COLO829 (cell line): ENCODE measurements around the gene CAMKK2.
"Not testable (repeated sequence)": the region's sequence is repeated elsewhere in the genome, so short reads cannot be mapped to it uniquely, and the experiment has no call there.

ENCODE experiments used
- DNase-seq: peaks from one replicate; pipeline ENCODE4 v3.0.0; 2012; ENCODE audit warnings: low spot score

CAMKK2 gene

DNA sequence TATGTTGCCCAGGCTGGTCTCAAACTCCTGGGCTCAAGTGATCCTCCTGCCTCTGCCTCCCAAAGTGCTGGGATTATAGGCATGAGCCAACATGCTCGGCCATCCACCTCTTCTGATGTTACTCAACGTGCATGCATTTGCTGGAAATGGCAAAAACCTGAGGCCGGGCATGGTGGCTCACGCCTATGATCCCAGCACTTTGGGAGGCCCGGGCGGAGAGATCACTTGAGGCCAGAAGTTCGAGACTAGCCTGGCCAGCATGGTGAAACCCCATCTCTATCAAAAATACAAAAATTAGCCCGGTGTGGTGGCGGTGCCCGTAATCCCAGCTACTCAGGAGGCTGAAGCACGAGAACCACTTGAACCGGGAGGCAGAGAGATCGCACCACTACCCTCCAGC, 1.9 kb upstream of the CAMKK2 start:
- DNase-seq = not testable (repeated sequence)

DNA sequence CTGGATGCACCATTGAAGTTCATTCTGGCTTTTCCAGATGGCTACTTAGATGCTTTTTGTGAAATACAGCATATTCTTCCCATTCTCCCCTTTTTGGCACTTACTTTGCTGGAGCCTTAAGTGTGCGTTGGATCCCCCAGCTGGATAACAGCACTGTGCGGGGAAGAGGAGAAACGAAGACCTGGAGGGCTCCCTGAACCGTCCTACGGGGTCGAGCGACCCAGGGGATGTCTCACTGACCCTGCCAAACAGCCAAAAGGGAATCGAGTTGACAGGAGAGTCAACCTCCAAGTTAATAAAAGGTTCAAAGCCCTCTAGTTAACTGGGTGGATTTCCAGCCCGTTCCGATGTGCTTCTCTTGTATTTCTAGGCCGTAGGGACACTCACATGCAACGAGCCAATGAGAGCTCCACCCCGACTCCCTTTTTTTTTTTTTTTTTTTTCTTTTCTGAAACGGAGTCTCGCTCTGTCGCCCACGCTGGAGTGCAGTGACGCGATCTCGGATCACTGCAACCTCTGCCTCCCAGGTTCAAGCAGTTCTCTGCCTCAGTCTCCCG, 1.0 kb upstream of the CAMKK2 start:
- DNase-seq = peak; percentile 37

DNA sequence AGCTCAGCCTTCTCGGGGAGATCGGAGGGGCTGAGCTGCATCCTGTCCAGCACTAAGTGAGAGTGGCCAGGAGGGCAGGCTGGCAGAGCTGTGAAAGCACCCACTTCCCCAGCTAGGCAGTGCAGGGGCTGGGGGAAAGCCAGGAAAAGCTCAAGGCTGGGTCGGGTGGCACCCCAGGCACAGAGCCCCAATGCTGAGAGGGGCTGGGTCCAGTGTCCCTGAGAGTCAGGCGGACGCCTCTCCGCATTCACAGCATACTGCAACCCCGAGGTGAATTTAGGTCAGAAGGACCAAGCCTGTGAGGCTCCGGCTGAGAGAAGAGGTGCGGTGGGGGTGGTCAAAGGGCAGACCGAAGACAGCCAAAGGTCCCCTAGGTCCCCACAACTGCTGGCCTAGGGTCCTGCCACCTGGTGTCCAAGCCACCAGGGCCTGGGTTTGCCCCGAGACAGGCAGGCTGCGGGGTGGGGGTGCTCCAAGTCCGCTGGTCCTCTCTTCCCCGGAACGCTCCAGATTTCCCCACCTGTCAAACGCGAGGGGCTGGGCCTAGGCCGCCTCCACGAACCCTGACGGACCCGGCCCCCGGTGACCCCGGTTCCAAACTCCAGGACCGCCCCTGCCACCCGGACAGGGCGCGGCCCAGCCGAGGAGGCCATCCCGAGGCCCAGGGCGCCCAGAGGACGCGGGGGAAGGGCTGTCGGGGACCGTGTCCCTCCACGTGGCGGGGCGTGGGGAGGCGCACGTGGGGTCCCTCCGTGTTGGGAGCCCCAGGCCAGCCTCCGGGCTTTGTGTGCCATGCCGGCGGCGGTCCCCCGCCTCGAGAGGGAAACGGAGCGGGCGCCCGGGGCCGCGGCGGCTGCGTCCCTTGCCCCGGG, 527 bp downstream of the CAMKK2 start:
- DNase-seq = no peak

DNA sequence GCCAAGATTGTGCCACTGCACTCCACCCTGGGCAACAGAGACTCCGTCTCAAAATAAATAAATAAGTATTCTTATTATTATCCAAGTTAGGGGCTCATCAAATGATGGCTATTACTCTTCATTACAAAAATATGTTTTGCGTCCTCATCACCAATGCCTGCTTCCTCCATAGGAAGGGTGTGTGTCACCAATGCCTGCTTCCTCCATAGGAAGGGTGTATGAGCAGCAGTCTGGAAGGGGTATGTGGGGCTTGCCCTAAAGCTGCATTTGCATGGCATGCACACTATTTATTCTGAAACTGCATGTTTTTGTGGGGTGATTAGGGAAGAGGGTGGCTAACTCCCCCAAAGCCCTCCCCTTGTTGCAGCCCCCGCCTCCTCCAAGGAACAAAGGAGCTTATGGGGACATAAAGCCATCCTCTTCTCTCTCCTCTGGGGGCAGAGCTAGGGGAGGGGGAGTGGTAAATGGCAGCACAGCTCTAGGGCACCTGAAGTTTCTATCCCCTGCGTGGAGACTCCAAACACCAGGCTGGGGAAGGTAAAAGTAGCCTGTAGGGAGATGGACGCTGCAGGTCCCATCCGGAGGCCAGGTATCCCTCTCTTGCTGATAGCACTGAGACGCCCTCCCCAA, 1.3 kb downstream of the CAMKK2 start:
- no peak for DNase-seq

DNA sequence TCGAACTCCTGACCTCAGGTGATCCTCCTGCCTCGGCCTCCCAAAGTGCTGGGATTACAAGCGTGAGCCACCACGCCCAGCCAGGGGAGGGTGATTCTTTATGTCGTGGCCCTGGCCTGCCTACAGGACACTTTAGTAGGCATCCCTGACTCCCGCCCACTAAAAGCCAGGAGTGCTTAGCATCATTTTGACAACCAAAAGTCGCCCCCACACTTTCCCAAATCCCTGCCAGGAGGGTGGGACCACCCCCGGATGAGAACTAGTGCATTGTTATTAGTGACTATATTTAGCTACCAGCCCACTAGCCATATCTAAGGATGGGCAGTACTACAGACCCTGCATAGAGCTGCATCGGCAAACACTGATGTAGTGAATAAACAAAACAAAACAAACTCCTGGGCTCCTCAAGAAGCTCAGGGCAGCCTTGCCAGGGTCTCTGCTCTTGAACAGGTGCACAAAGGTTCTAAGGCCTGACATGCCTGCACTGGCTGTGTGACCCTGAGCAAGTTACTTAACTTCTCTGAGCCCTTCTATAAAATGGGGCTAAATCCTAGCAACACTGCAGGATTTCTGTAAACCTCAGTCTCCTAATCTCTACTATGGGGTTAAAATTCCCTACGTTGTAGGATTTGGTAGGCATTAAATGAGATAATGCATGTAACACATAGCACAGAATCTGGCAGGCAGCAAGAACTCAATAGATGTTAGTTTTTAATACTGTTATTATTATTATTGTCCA, 2.2 kb downstream of the CAMKK2 start:
- DNase-seq = no peak

DNA sequence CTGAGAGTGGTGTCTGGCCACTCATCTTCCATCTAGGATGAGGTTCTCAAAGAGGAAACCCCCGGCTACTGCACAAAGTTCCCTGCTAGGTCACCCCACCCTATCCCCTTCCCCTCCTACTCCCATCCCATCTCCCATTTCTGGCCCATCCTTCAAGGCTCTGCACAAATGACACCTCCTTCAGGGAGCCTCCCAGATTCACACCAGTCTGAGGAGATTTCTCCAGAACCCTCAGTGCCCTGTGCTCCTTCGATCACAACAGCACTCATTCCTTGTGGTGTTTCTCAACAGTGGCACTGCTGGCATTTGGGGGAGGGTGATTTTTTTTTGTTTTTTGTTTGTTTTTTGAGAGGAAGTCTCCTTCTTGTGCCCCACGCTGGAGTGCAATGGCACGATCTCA, 2.9 kb downstream of the CAMKK2 start:
- DNase-seq = no peak

DNA sequence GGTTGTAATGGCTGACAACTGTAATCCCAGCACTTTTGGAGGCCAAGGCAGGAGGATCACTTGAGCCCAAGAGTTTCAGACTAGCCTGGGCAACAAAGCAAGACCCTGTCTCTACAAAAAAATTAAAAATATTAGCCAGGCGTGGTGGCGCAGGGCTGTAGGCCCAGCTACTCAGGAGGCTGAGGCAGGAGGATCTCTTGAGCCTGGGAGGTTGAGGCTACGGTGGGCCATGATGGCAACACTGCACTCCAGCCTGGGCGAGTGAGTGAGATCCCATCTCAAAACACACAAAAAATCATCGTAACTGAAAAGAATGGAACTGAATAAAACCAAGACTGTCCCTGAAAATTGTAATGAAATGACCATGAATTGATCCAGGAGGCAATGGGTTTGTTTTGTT, 6.1 kb downstream of the CAMKK2 start:
- DNase-seq = no peak

DNA sequence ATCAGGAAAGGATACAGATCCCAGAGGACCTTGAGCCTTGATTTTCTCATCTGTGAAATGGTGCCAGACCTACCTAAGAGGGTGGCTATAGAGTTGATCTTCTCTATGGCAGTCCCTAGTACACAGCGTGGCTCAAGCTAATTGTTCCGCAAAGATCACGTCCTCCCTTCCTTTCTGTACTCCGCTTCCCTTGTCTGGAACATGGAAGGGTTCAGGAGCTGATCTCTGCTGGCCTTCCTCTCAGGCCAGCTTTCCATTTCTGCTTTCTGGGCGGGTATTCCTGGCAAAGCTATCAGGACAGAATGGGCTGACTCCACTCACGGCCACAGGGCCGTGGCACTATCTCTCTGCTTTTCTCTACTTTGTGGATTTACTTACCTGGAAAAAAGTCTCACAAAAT, 6.5 kb downstream of the CAMKK2 start:
- no peak for DNase-seq

DNA sequence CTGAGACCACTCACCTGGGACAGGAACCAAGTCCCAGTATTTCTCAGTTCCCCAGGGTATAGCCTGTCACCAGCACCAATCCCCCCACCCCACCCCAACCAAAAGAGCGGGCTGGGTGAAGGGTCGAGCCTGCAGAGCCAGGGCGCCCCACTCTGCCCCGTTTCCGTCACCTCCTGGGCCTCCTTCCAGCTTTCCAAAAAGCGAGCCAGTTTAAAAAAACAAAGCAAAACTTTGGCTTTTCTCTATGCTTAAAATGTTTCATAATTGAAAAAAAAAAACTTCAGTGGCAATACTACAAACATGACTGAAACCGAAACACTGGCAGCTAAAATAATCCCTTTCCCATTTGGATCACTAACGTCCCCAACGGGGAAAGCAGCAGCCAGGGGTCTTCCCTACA, 7.5 kb downstream of the CAMKK2 start:
- no peak for DNase-seq

DNA sequence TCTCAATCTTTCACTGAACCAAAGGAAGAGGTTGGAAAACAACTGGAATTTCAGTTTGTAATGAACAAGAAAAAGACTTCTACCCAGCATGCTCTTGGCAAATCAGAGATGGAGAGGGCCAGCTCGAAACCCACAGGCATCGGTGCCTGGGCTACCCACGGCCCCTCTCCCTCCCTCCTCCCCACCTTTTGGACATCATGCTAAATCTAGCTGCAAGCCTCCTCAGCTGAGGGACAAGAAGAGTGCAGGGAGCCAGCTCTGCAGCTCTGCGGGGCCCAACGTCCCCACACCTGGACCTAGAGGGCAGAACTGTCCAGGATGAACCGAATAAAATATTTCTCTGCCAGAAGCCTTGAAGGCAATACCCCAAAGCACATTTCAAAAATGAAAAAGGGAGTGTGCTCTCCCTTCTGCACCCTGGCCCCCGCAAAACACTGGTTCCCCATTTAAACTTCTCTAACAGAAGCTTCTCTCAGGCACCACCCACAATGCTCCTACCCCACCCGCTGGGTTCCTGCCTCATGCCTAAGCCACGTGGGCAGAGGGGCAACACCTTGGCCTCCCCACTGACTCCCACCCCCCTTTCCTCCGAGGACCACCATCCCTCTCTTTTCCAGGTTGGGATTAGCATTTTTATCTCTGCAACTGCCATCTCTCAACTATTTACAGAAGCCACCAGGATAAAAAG, 8.2 kb downstream of the CAMKK2 start:
- no peak for DNase-seq

DNA sequence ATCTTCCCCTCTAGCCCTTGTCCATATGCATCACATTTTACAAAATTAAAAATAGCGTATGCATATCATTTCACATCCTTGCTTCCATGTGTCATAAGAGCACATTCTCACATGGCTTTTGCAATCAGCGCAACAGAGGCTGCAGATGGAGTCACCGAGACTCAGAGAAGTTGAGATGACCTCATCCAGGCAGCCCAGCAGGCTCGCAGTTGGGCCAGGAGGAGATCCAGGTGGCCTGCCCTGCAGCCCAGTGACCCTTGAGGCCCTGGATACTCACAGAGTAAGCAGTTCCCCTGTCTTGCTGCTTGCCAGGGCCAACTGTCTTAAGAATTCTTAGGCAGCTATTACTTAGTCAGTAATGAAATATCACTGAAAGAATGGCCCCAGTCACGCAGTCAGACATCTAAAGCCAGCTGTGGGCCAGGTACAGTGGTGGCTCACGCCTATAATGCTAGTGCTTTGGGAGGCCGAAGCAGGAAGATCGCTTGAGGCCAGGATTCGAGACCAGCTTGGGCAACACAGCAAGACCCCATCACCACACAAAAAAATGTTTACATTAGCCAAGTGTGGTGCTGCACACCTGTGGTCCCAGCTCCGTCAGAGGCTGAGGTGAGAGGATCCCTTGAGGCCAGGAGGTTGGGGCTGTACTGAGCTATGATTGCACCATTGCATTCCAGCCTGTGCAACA, 9.1 kb downstream of the CAMKK2 start:
- DNase-seq = no peak

DNA sequence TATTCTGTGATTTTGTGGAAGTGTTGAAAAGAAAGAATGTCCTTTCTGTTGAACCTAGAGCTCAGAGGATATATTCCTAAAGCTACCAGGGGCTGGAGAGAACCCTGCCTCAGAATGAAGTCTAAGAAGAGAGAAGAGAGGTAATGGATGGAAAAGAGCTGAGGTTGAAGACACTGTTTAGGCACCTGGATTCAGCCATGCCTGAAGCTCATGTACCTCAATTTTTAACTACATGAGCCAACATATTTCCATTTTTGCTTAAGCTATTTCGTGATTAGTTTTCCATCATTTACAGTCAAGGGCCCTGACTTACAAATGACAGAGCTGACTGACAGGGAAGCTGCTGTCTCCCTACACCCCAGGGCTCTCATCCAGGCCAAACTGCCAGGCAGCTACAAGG, 10.7 kb downstream of the CAMKK2 start:
- no peak for DNase-seq

DNA sequence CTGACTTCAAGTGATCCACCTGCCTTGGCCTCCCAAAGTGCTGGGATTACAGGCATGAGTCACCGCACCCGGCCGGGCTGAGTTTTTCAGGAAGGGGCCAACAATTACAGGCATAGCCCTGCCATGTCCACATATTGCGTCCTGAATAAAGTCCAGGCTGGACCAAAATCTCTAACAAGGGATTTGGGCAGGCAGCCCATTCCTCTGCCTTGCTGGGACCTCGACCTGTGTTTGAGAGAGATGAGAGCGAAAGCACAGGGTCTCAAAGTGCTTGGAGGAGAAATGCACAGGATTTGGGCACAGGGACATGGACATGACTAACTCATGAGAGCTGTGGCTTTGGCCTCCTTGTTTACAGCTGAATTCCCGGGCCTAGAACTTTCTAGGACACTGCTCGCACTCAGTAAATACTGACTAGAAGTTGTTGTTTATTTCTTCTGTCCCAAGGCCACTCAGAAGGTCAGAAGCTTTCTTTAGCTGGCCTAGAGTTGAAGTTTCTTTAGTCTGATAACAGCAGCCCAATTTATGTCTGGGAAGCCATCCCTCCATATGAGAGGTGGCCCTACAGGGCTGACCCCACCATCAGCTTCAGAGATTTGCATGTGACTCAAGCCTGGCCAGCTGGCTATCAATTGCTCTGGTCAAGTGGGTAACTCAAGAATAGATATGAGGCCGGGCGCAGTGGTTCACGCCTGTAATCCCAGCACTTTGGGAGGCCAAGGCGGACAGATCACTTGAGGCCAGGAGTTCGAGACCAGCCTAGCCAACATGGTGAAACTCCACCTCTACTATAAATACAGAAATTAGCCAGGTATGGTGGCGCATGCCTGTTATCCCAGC, 11.7 kb downstream of the CAMKK2 start:
- no peak for DNase-seq

DNA sequence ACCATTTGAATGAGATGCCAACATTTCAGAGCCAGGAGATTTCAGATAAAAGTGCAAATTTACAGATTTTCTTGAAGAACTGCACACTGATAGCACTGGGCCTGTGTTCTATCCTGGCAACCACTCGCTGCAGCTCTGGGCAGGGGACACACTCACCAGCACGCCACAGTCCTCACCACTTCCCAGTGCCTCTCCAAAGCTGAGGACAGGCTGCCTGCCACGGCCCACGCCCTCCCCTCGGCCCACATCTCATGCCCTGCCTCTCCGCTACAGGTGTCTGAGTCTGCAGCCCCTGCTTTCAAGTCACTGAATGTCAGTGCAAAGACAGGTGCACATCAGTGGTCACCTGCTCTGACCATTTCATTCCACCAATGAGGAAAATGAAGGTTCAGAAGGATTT, 12.7 kb downstream of the CAMKK2 start:
- DNase-seq = no peak

DNA sequence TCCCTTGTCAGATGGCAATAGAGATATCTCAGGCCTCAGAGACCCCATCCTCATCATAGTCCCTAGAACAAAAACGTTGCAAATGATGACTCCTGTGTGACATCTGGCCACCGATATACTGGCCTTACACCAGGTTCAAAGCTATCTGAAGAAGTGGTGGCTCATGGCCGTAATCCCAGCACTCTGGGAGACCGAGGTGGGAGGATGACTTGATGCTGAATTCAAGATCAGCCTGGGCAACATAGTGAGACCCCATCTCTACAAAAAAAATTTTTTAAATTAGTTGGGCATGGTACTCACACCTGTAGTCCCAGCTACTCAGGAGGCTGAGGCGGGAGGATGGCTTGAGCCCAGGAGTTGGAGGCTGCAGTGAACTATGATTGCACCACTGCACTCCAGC, 13.1 kb downstream of the CAMKK2 start:
- DNase-seq = no peak

DNA sequence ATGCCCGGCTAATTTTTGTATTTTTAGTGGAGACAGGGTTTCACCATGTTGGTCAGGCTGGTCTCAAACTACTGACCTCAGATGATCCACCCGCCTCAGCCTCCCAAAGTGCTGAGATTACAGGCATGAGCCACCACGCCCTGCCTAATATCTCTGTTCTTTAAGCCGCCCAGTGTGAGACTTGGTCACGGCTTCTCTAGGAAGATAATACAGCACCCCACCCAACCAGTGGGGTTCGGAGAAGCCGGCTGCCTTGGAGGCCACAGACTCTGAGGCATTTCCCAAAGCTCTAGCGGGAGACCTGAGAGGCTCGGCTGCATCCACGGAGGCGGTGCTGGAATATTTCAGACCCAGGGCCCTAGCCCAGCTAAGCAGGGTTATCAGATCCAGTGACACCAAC, 13.6 kb downstream of the CAMKK2 start:
- DNase-seq = not testable (repeated sequence)

DNA sequence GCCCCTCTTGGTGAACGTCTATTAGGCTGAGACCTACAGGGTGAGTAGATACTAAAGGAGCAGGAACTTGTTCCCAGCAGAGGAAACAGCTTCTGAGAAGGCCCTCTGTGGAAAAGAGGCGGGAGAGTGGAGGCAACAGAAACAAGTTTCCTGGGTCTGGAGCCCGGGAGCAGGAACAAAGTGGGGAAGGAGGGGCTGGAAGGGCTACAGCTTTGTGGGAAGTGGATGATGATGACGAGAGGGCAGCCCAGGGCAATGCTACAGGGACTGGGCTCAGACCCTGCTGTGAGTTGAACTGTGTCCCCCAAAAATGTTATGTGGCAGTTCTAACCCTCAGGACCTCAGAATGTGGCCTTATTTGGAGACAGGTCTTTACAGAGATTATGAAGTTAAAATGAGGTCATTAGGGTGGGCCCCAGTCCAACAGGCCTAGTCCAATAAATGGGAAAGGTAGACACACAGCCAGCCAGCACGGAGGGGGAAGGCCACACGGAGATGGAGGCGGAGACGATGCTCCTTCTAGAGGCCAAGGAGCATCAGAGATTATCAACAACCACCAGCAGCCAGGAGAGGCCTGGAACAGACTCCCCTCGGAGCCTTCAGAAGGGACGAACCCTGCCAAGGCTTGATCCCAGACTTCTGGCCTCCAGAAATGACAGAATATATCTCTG, 14.3 kb downstream of the CAMKK2 start:
- DNase-seq = no peak

DNA sequence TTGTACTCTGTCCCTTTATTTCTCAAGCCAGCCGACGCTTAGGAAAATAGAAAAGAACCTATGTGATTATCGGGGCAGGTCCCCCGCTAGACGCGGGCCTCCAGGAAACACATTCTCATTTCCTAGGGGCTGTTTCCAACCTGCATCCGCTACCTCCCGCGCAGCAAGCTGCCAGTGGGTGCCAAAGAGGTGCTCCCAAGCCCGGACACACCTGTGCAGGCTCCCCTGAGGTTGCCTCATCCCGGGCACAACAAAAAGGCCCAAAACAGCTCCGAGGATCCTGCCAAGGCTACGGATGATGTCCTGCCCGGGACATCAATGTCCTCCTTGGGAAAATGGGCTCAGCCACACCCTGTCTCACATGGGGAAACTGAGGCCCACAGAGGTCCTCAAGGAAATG, 15.4 kb downstream of the CAMKK2 start:
- DNase-seq = not testable (repeated sequence)

DNA sequence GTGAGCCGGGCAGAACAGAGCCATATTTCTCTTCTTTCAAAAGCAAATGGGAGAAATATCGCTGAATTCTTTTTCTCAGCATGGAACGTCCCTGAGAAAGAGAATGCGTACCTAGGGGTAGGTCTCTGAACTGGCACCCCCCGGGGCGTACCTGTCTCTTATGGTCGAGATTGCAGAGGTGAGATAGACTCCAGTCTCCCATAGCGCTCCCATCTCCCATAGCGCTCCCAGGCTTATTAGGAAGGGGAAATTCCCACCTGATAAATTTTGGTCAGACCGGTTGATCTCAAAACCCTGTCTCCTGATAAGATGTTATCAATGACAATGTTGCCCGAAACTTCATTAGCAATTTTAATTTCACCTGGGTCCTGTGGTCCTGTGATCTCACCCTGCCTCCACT, 16.0 kb downstream of the CAMKK2 start:
- DNase-seq = not testable (repeated sequence)

DNA sequence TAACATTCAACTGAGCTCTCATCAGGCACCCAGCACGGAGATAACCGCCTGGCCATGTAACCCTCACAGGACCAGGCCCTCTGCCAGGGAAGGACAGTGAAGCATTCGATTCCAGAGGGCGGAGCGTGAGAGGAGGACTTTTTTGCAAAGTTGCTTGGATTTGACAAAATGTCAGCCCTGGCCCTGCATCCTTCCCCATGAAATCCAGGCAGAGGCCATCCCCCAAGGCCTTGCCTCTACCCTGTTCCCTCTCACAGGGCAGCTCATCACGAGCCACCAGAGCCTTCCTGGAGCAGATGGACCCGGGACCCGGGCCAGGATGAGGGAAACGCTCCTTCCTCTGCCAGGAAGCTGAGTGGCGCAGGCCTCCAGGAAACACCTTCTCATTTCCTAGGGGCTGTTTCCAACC, 17.0 kb downstream of the CAMKK2 start:
- no peak for DNase-seq
